Measurements from ENCODE around the gene CNTFR.

GRCh38 chr9:34549407-34549732 is 40.2 kb downstream of the CNTFR start:
- TF ChIP-seq POLR2AphosphoS5 (IDR thresholded peaks at IDR 0.05; ENCODE audit: low read depth, low read length): no peak
- no peak for TF ChIP-seq JUND (IDR thresholded peaks at IDR 0.05; ENCODE audit: low read length)
- TF ChIP-seq CEBPB (IDR thresholded peaks at IDR 0.05; ENCODE audit: low read depth, low read length): no peak
- no peak for TF ChIP-seq RXRA (IDR thresholded peaks at IDR 0.05; ENCODE audit: insufficient read depth, low read depth, low read length)
- TF ChIP-seq BACH1 (IDR thresholded peaks at IDR 0.05; ENCODE audit: low read length): no peak
- no peak for TF ChIP-seq RAD21 (IDR thresholded peaks at IDR 0.05 in 1 of 2, conservative IDR thresholded peaks at IDR 0.05 in 1 of 2; ENCODE audit: low read depth in 2 of 2, low read length in 2 of 2)
- TF ChIP-seq GTF2F1 (IDR thresholded peaks at IDR 0.05; ENCODE audit: borderline replicate concordance, low read depth, low read length): no peak
- TF ChIP-seq CHD2 (IDR thresholded peaks at IDR 0.05; ENCODE audit: low read length): no peak
- no peak for TF ChIP-seq POLR2A (IDR thresholded peaks at IDR 0.05; ENCODE audit: control extremely low read depth in 1 of 2, low read depth in 2 of 2, low read length in 2 of 2)
- TF ChIP-seq CREB1 (IDR thresholded peaks at IDR 0.05): no peak
- no peak for TF ChIP-seq CHD1 (IDR thresholded peaks at IDR 0.05; ENCODE audit: low read depth, low read length)
- TF ChIP-seq, protein P1, sequence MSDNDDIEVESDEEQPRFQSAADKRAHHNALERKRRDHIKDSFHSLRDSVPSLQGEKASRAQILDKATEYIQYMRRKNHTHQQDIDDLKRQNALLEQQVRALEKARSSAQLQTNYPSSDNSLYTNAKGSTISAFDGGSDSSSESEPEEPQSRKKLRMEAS (IDR thresholded peaks at IDR 0.05): no peak
- no peak for TF ChIP-seq SP1 (IDR thresholded peaks at IDR 0.05; ENCODE audit: low read depth, low read length)
- no peak for TF ChIP-seq KDM4A (IDR thresholded peaks at IDR 0.05; ENCODE audit: low read depth, low read length, severe bottlenecking)

Measured in H1 (cell line).